ENCODE data around the gene EFCAB13. TPM values are rescaled to one million over a fixed set of nuclear protein-coding genes. Genes with fewer than 3 reads are reported as not detected.

Gene EFCAB13
- total and polyA plus RNA-seq, 4 donors: 1.4 to 34.2 (median 17.2) TPM

GRCh38 chr17:47299239-47299910 is 24.4 kb upstream of the EFCAB13 start:
- 83 to 84% methylated on average over 13 of the region's 13 CpGs for whole genome bisulfite sequencing, 2 donors
- H3K9me3 ChIP-seq (ENCODE audit: control insufficient read depth, low read length): peaks cover 1% of the 10 kb centered on the region
- no peak overlapping the region for H3K4me3 ChIP-seq (ENCODE audit: low read length in 2 of 2)
- peaks cover 0 to 7% of the 10 kb centered on the region in 2 donors for H3K4me1 ChIP-seq (ENCODE audit: control insufficient read depth in 1 of 2, insufficient read depth in 2 of 2, low read length in 2 of 2)
- no peaks in the 10 kb centered on the region for H3K27me3 ChIP-seq (ENCODE audit: control insufficient read depth in 1 of 2, insufficient read depth in 2 of 2, low read length in 1 of 2)
- ATAC-seq (ENCODE audit: low FRiP score): no peak
- H3K27ac ChIP-seq (ENCODE audit: low read depth in 1 of 2, low read length in 2 of 2): peak overlapping the region in 1 of 2 donors; percentile 8
- no peak for DNase-seq
- H3K36me3 ChIP-seq (ENCODE audit: control insufficient read depth in 1 of 2, insufficient read depth in 2 of 2, low read length in 1 of 2): peaks cover 13 to 18% of the 10 kb centered on the region in 2 donors
- intact Hi-C loops (cut with DNase I): loop anchor here in 1 of 2 donors (5.0 kb wide), 1 partner anchor 62 kb away; no protein-coding TSS in a partner anchor

GRCh38 chr17:47300718-47301117 is 23.0 kb upstream of the EFCAB13 start:
- WGBS, 2 donors: 93 to 94% methylated on average over 1 of the region's 1 CpG
- peaks cover 13 to 18% of the 10 kb centered on the region in 2 donors for H3K36me3 ChIP-seq (ENCODE audit: control insufficient read depth in 1 of 2, insufficient read depth in 2 of 2, low read length in 1 of 2)

GRCh38 chr17:47301161-47301560 is 22.6 kb upstream of the EFCAB13 start:
- intact Hi-C loops (cut with DNase I): no loop called here
- WGBS, 2 donors: 94 to 100% methylated on average over 3 of the region's 3 CpGs

More at GRCh38 chr17:47300718-47301117, 23.0 kb upstream of the EFCAB13 start:
- Histone ChIP-seq H3K9me3 (ENCODE audit: control insufficient read depth, low read length) (peaks cover 1% of the 10 kb centered on the region), H3K27ac (ENCODE audit: low read depth in 1 of 2, low read length in 2 of 2) (no peak overlapping the region), H3K4me3 (ENCODE audit: low read length in 2 of 2) (no peak overlapping the region), H3K27me3 (ENCODE audit: control insufficient read depth in 1 of 2, insufficient read depth in 2 of 2, low read length in 1 of 2) (no peaks in the 10 kb centered on the region), H3K4me1 (ENCODE audit: control insufficient read depth in 1 of 2, insufficient read depth in 2 of 2, low read length in 2 of 2) (peaks cover 0 to 2% of the 10 kb centered on the region in 2 donors)
- ATAC-seq (ENCODE audit: low FRiP score) (no peak), DNase-seq (no peak)
- intact Hi-C loops (cut with DNase I): no loop called here

GRCh38 chr17:47301831-47302230 is 21.9 kb upstream of the EFCAB13 start:
- DNase-seq (no peak), ATAC-seq (ENCODE audit: low FRiP score) (no peak)
- H3K4me3 ChIP-seq (ENCODE audit: low read length in 2 of 2): no peak overlapping the region
- no peaks in the 10 kb centered on the region for H3K27me3 ChIP-seq (ENCODE audit: control insufficient read depth in 1 of 2, insufficient read depth in 2 of 2, low read length in 1 of 2)
- peaks cover 13 to 18% of the 10 kb centered on the region in 2 donors for H3K36me3 ChIP-seq (ENCODE audit: control insufficient read depth in 1 of 2, insufficient read depth in 2 of 2, low read length in 1 of 2)
- H3K27ac ChIP-seq (ENCODE audit: low read depth in 1 of 2, low read length in 2 of 2): no peak overlapping the region
- peaks cover 1% of the 10 kb centered on the region for H3K9me3 ChIP-seq (ENCODE audit: control insufficient read depth, low read length)
- intact Hi-C loops (cut with DNase I): no loop called here
- WGBS, 2 donors: 94 to 95% methylated on average over 2 of the region's 2 CpGs
- peaks cover 0 to 2% of the 10 kb centered on the region in 2 donors for H3K4me1 ChIP-seq (ENCODE audit: control insufficient read depth in 1 of 2, insufficient read depth in 2 of 2, low read length in 2 of 2)

More at GRCh38 chr17:47301161-47301560, 22.6 kb upstream of the EFCAB13 start:
- peaks cover 13 to 18% of the 10 kb centered on the region in 2 donors for H3K36me3 ChIP-seq (ENCODE audit: control insufficient read depth in 1 of 2, insufficient read depth in 2 of 2, low read length in 1 of 2)
- ATAC-seq (ENCODE audit: low FRiP score) (no peak), DNase-seq (no peak)
- H3K9me3 ChIP-seq (ENCODE audit: control insufficient read depth, low read length): peaks cover 1% of the 10 kb centered on the region
- no peaks in the 10 kb centered on the region for H3K27me3 ChIP-seq (ENCODE audit: control insufficient read depth in 1 of 2, insufficient read depth in 2 of 2, low read length in 1 of 2)
- H3K27ac ChIP-seq (ENCODE audit: low read depth in 1 of 2, low read length in 2 of 2): no peak overlapping the region
- H3K4me1 ChIP-seq (ENCODE audit: control insufficient read depth in 1 of 2, insufficient read depth in 2 of 2, low read length in 2 of 2): peaks cover 0 to 2% of the 10 kb centered on the region in 2 donors
- no peak overlapping the region for H3K4me3 ChIP-seq (ENCODE audit: low read length in 2 of 2)

- intact Hi-C loops (cut with DNase I): no loop called here
- 100% methylated on average over 1 of the region's 1 CpG for WGBS, 2 donors
- H3K27me3 ChIP-seq (ENCODE audit: control insufficient read depth in 1 of 2, insufficient read depth in 2 of 2, low read length in 1 of 2): no peaks in the 10 kb centered on the region
- peaks cover 15 to 18% of the 10 kb centered on the region in 2 donors for H3K36me3 ChIP-seq (ENCODE audit: control insufficient read depth in 1 of 2, insufficient read depth in 2 of 2, low read length in 1 of 2)
- H3K4me1 ChIP-seq (ENCODE audit: control insufficient read depth in 1 of 2, insufficient read depth in 2 of 2, low read length in 2 of 2): no peaks in the 10 kb centered on the region
- ATAC-seq (ENCODE audit: low FRiP score) (no peak), DNase-seq (no peak)
- peak overlapping the region in 1 of 2 donors; percentile 5 for H3K27ac ChIP-seq (ENCODE audit: low read depth in 1 of 2, low read length in 2 of 2)
- peaks cover 1% of the 10 kb centered on the region for H3K9me3 ChIP-seq (ENCODE audit: control insufficient read depth, low read length)
- no peak overlapping the region for H3K4me3 ChIP-seq (ENCODE audit: low read length in 2 of 2)
These were observed 19.6 kb upstream of the EFCAB13 start for GRCh38 chr17:47304186-47304585.

- no peaks in the 10 kb centered on the region for H3K27me3 ChIP-seq (ENCODE audit: control insufficient read depth in 1 of 2, insufficient read depth in 2 of 2, low read length in 1 of 2)
- peak; percentile 77 for ATAC-seq (ENCODE audit: low FRiP score)
- 39 to 41% methylated on average over 4 of the region's 4 CpGs for WGBS, 2 donors
- no peak for DNase-seq
- H3K27ac ChIP-seq (ENCODE audit: low read depth in 1 of 2, low read length in 2 of 2): peak overlapping the region; percentile 68 to 93
- no peak overlapping the region for H3K4me3 ChIP-seq (ENCODE audit: low read length in 2 of 2)
- intact Hi-C loops (cut with DNase I): no loop called here
- no peaks in the 10 kb centered on the region for H3K4me1 ChIP-seq (ENCODE audit: control insufficient read depth in 1 of 2, insufficient read depth in 2 of 2, low read length in 2 of 2)
- H3K9me3 ChIP-seq (ENCODE audit: control insufficient read depth, low read length): peaks cover 1% of the 10 kb centered on the region
- H3K36me3 ChIP-seq (ENCODE audit: control insufficient read depth in 1 of 2, insufficient read depth in 2 of 2, low read length in 1 of 2): peaks cover 16 to 20% of the 10 kb centered on the region in 2 donors
These were observed 18.3 kb upstream of the EFCAB13 start for GRCh38 chr17:47305302-47305923.

GRCh38 chr17:47310186-47310733 is 13.5 kb upstream of the EFCAB13 start:
- DNase-seq: no peak
- no peak for ATAC-seq (ENCODE audit: low FRiP score)
- H3K9me3 ChIP-seq (ENCODE audit: control insufficient read depth, low read length): no peaks in the 10 kb centered on the region
- peak overlapping the region in 1 of 2 donors; percentile 71 for H3K27ac ChIP-seq (ENCODE audit: low read depth in 1 of 2, low read length in 2 of 2)
- WGBS, 2 donors: 68 to 75% methylated on average over 4 of the region's 4 CpGs
- intact Hi-C loops (cut with DNase I): loop anchor here (5.0 kb wide), 1 partner anchor 33 kb away; no protein-coding TSS in a partner anchor
- peaks cover 0 to 6% of the 10 kb centered on the region in 2 donors for H3K4me1 ChIP-seq (ENCODE audit: control insufficient read depth in 1 of 2, insufficient read depth in 2 of 2, low read length in 2 of 2)
- no peaks in the 10 kb centered on the region for H3K27me3 ChIP-seq (ENCODE audit: control insufficient read depth in 1 of 2, insufficient read depth in 2 of 2, low read length in 1 of 2)
- no peak overlapping the region for H3K4me3 ChIP-seq (ENCODE audit: low read length in 2 of 2)
- peaks cover 9 to 13% of the 10 kb centered on the region in 2 donors for H3K36me3 ChIP-seq (ENCODE audit: control insufficient read depth in 1 of 2, insufficient read depth in 2 of 2, low read length in 1 of 2)

- H3K4me1 ChIP-seq (ENCODE audit: control insufficient read depth in 1 of 2, insufficient read depth in 2 of 2, low read length in 2 of 2): peaks cover 0 to 6% of the 10 kb centered on the region in 2 donors
- peak overlapping the region in 1 of 2 donors; percentile 58 for H3K27ac ChIP-seq (ENCODE audit: low read depth in 1 of 2, low read length in 2 of 2)
- H3K27me3 ChIP-seq (ENCODE audit: control insufficient read depth in 1 of 2, insufficient read depth in 2 of 2, low read length in 1 of 2): no peaks in the 10 kb centered on the region
- H3K9me3 ChIP-seq (ENCODE audit: control insufficient read depth, low read length): no peaks in the 10 kb centered on the region
- intact Hi-C loops (cut with DNase I): loop anchor here (5.0 kb wide), 1 partner anchor 34 kb away; no protein-coding TSS in a partner anchor
- H3K4me3 ChIP-seq (ENCODE audit: low read length in 2 of 2): no peak overlapping the region
- DNase-seq (no peak), ATAC-seq (ENCODE audit: low FRiP score) (no peak)
- H3K36me3 ChIP-seq (ENCODE audit: control insufficient read depth in 1 of 2, insufficient read depth in 2 of 2, low read length in 1 of 2): peaks cover 9 to 13% of the 10 kb centered on the region in 2 donors
These were observed 12.3 kb upstream of the EFCAB13 start for GRCh38 chr17:47311420-47311819.
